Neural cell (in vitro differentiated cells): ENCODE measurements around the gene PCGF3. TPM values are rescaled to one million over a fixed set of nuclear protein-coding genes. Genes with fewer than 3 reads are reported as not detected.

Source experiments
- H2AFZ ChIP-seq: fragments of 200-600, 300-800 bp; sonication (generic), shearing (Covaris generic); 2 replicates; pipeline ENCODE4 v1.6.0; 2014; ENCODE audit warnings: low read depth, mild to moderate bottlenecking, antibody characterized with exemption, low read length, moderate library complexity
- H3F3A ChIP-seq: fragments of 200-600 bp; shearing (Covaris generic); 2 replicates; pipeline ENCODE4 v1.6.1; 2016; ENCODE audit warnings: mild to moderate bottlenecking, moderate library complexity, mixed read lengths, antibody characterized with exemption, low read length; ENCODE audit not compliant: insufficient read depth, poor library complexity, severe bottlenecking
- H3K27ac ChIP-seq: fragments of 200-600, 300-800 bp; sonication (generic), shearing (Covaris generic); 2 replicates; pipeline ENCODE4 v1.5.1; 2014; ENCODE audit warnings: mild to moderate bottlenecking, low read length, moderate library complexity
- H3K27me3 ChIP-seq: fragments of 300-800, 200-600 bp; sonication (generic), shearing (Covaris generic); 2 replicates; pipeline ENCODE4 v1.6.0; 2014; ENCODE audit warnings: mild to moderate bottlenecking, low read depth, low read length, moderate library complexity; ENCODE audit not compliant: insufficient read depth
- H3K36me3 ChIP-seq: fragments of 300-800, 200-600 bp; sonication (generic), shearing (Covaris generic); 2 replicates; pipeline ENCODE4 v1.5.1; 2014; ENCODE audit warnings: mild to moderate bottlenecking, antibody characterized with exemption, low read length, moderate library complexity; ENCODE audit not compliant: insufficient read depth
- H3K4me2 ChIP-seq: fragments of 300-800, 200-600 bp; sonication (generic), shearing (Covaris generic); 2 replicates; pipeline ENCODE4 v1.6.0; 2014; ENCODE audit warnings: mild to moderate bottlenecking, low read length
- H3K4me3 ChIP-seq: fragments of 300-800, 200-600 bp; sonication (generic), shearing (Covaris generic); 2 replicates; pipeline ENCODE4 v1.5.1; 2014; ENCODE audit warnings: mild to moderate bottlenecking, low read length, moderate library complexity
- H3K79me2 ChIP-seq: fragments of 200-600 bp; shearing (Covaris generic); replicated peaks from 2 replicates; pipeline ENCODE4 v1.6.0; 2014; ENCODE audit warnings: mild to moderate bottlenecking, low read length, moderate library complexity; ENCODE audit not compliant: insufficient read depth
- H3K9ac ChIP-seq: fragments of 300-800, 200-600 bp; sonication (generic), shearing (Covaris generic); 2 replicates; pipeline ENCODE4 v1.6.1; 2016; ENCODE audit warnings: mild to moderate bottlenecking, low read length, mixed read lengths
- H3K9me2 ChIP-seq: fragments of 200-600 bp; shearing (Covaris generic); 2 replicates; pipeline ENCODE4 v1.6.1; 2016; ENCODE audit warnings: mild to moderate bottlenecking, low read length, mixed read lengths; ENCODE audit not compliant: insufficient read depth
- H3K9me3 ChIP-seq: fragments of 200-600, 300-800 bp; sonication (generic), shearing (Covaris generic); 2 replicates; pipeline ENCODE4 v1.6.1; 2016; ENCODE audit warnings: mild to moderate bottlenecking, mixed run types, low read length, moderate library complexity, mixed read lengths
- H4K20me1 ChIP-seq: fragments of 200-600 bp; shearing (Covaris generic); 2 replicates; pipeline ENCODE4 v1.6.1; 2016; ENCODE audit warnings: mild to moderate bottlenecking, mixed run types; ENCODE audit not compliant: insufficient read depth
- CTCF ChIP-seq: fragments of 450-650 bp; IDR thresholded peaks from 2 replicates; pipeline ENCODE4 v1.5.1; 2014; ENCODE audit warnings: antibody characterized with exemption, mild to moderate bottlenecking, moderate library complexity; ENCODE audit not compliant: poor library complexity, severe bottlenecking
- EP300 ChIP-seq: fragments of 450-650 bp; conservative IDR thresholded peaks from 2 replicates; pipeline ENCODE4 v1.6.1; 2014; ENCODE audit warnings: antibody characterized with exemption, mild to moderate bottlenecking, moderate library complexity; ENCODE audit not compliant: poor library complexity, severe bottlenecking
- EZH2 ChIP-seq: fragments of 200-600, 300-800 bp; shearing (Covaris generic), sonication (generic); IDR thresholded peaks from 2 replicates; pipeline ENCODE4 v1.6.1; 2014; ENCODE audit warnings: antibody characterized with exemption, low read length, borderline replicate concordance, mild to moderate bottlenecking; ENCODE audit not compliant: insufficient read depth, poor library complexity, severe bottlenecking
- MXI1 ChIP-seq: fragments of 450-650 bp; conservative IDR thresholded peaks from 2 replicates; pipeline ENCODE4 v1.6.1; 2014; ENCODE audit warnings: antibody characterized with exemption, mild to moderate bottlenecking; ENCODE audit not compliant: poor library complexity, severe bottlenecking
- POLR2AphosphoS5 ChIP-seq: IDR thresholded peaks from 2 replicates; pipeline ENCODE4 v1.6.1; 2012
- RAD21 ChIP-seq: fragments of 450-650 bp; conservative IDR thresholded peaks from 2 replicates; pipeline ENCODE4 v1.6.1; 2014; ENCODE audit warnings: antibody characterized with exemption, mild to moderate bottlenecking, moderate library complexity
- SMC3 ChIP-seq: fragments of 450-650 bp; conservative IDR thresholded peaks from 2 replicates; pipeline ENCODE4 v1.6.1; 2014; ENCODE audit warnings: antibody characterized with exemption, mild to moderate bottlenecking, moderate library complexity; ENCODE audit not compliant: poor library complexity
- TAF1 ChIP-seq: IDR thresholded peaks from 2 replicates; pipeline ENCODE4 v1.6.1; 2012; ENCODE audit warnings: low read depth
- polyA plus RNA-seq: library from polyadenylated mRNA; depleted of rRNA; stranded (reverse); fragments of >200 nt; gene quantifications from 2 replicates; pipeline ENCODE4 v1.2.3, GENCODE V29; 2014
- TF ChIP-seq, protein P1 (sequence below): IDR thresholded peaks from 2 replicates; pipeline ENCODE4 v1.6.1; 2012; ENCODE audit warnings: borderline replicate concordance

Gene PCGF3
- polyA plus RNA-seq, 1 donor from 2014 or later, result 117 TPM

GRCh38 chr4:674172-675035 lies 31.2 kb upstream of the PCGF3 start, which contains the start of the genes ATP5ME and MYL5:
ATP5ME (minus strand) TSS chr4:674276; CDS start chr4:674247, 29 bp downstream.
MYL5 (plus strand) TSS chr4:674542; CDS start chr4:678027, 3,485 bp downstream.
- peak within 1 kb of the TSS; percentile 79 for H2AFZ ChIP-seq
- no peaks in the 10 kb centered on the region for H4K20me1 ChIP-seq

More at GRCh38 chr4:674172-675035, 31.2 kb upstream of the PCGF3 start, which contains the start of the genes ATP5ME and MYL5:
- Histone ChIP-seq H3K9me3 (no peaks in the 10 kb centered on the region), H3K9me2 (no peaks in the 10 kb centered on the region), H3K27me3 (no peaks in the 10 kb centered on the region), H3K79me2 (peaks cover 11% of the 10 kb centered on the region), H3K36me3 (no peaks in the 10 kb centered on the region), H3K4me2 (peak within 1 kb of the TSS; percentile 93), H3K27ac (peak within 1 kb of the TSS; percentile 87), H3K9ac (peak within 1 kb of the TSS; percentile 98), H3K4me3 (peak within 1 kb of the TSS; percentile 98), H3F3A (no peaks in the 10 kb centered on the region)
- peak; percentile 76 for TF ChIP-seq MXI1
- TF ChIP-seq, protein P1, sequence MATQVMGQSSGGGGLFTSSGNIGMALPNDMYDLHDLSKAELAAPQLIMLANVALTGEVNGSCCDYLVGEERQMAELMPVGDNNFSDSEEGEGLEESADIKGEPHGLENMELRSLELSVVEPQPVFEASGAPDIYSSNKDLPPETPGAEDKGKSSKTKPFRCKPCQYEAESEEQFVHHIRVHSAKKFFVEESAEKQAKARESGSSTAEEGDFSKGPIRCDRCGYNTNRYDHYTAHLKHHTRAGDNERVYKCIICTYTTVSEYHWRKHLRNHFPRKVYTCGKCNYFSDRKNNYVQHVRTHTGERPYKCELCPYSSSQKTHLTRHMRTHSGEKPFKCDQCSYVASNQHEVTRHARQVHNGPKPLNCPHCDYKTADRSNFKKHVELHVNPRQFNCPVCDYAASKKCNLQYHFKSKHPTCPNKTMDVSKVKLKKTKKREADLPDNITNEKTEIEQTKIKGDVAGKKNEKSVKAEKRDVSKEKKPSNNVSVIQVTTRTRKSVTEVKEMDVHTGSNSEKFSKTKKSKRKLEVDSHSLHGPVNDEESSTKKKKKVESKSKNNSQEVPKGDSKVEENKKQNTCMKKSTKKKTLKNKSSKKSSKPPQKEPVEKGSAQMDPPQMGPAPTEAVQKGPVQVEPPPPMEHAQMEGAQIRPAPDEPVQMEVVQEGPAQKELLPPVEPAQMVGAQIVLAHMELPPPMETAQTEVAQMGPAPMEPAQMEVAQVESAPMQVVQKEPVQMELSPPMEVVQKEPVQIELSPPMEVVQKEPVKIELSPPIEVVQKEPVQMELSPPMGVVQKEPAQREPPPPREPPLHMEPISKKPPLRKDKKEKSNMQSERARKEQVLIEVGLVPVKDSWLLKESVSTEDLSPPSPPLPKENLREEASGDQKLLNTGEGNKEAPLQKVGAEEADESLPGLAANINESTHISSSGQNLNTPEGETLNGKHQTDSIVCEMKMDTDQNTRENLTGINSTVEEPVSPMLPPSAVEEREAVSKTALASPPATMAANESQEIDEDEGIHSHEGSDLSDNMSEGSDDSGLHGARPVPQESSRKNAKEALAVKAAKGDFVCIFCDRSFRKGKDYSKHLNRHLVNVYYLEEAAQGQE, result peak; percentile 76
- TF ChIP-seq POLR2AphosphoS5, result peak; percentile 93
- TF ChIP-seq SMC3, result peak; percentile 96
- TF ChIP-seq EZH2, result no peak
- peak; percentile 100 for TF ChIP-seq CTCF
- peak; percentile 50 for TF ChIP-seq EP300
- TF ChIP-seq TAF1, result no peak
- peak; percentile 85 for TF ChIP-seq RAD21
